Hematopoietic multipotent progenitor cell treated with erythropoietin and hydrocortisone succinate and interleukin-3 and kit ligand, for 6 days (in vitro differentiated cells): ENCODE results near the gene NONO.
"Not testable (repeated sequence)": the region's sequence is repeated elsewhere in the genome, so short reads cannot be mapped to it uniquely, and the experiment has no call there.

Experiments used
- DNase-seq: peaks from one replicate; pipeline ENCODE4 v3.0.0-alpha.2; 2015

The NONO gene

DNA sequence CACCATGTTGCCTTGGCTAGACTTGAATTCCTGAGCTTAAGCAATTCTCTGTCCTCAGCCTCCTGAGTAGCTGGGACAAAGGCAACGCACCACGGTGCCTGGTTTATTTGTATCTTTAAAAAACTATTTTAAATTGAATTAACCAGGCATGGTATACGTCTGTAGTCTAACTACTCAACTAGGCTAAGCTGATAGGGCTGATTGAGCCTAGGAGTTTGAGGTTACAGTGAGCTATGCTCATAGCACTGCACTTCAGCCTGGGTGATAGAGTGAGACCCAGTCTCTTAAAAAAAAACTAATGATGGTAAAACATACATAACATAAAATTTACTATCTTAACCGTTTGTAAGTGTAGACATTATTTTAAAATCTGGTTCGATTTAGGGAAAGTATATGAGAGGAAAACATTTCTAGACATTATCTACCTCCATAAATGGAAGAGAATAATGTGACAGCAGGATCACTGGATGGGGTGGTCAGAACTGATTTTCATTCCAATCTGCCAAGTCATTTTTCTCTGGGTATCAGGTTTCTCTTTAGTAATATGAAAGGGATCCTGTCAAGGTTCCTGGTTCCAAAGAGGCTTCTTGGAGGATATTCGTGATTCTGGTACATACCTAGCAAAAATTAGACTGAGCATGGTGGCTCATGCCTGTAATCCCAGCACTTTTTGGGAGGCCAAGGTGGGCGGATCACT lies 9.4 kb downstream of the NONO start:
- no peak for DNase-seq

GRCh38 chrX:71296806-71297205 lies 13.4 kb downstream of the NONO start:
- DNase-seq, result no peak

DNA sequence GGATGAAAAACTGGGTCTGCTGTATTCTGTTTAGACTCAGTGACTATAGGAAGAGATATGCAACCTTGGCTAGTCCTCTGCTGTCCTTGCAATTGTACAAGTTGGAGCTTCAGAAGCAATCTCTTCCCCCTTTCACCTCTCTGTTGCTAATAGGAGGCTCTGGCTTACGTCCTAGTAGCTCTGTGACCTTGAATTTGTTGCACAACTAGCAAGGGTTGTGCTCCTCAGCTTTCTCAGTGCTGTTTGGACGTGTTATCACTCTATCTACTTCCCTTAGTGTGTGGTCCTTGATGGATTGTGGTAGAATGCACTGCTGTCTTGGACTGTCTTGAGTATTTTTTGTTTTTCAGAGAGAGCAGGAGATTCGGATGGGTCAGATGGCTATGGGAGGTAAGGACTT lies 14.7 kb downstream of the NONO start:
- no peak for DNase-seq

DNA sequence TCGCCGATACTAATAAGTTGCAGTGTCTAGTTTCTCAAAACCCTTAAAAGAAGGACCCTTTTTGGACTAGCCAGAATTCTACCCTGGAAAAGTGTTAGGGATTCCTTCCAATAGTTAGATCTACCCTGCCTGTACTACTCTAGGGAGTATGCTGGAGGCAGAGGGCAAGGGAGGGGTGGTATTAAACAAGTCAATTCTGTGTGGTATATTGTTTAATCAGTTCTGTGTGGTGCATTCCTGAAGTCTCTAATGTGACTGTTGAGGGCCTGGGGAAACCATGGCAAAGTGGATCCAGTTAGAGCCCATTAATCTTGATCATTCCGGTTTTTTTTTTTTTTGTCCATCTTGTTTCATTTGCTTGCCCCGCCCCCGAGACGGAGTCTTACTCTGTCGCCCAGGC lies 16.6 kb downstream of the NONO start:
- not testable (repeated sequence) for DNase-seq

DNA sequence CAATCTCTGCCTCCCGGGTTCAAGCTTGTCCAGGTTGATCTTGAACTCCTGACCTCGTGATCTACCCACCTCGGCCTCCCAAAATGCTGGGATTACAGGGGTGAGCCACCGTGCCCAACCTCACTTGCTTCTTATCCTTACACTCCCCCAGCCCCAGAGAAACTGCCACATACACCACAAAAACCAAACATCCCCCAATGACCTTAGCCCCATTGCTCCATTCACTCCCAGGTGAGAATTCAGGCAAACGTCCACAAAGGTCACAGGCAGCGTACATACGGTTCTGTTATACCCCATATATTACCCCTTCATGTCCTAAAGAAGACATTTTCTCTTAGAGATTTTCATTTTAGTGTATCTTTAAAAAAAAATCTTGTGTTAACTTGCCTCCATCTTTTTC lies 17.1 kb downstream of the NONO start:
- DNase-seq, result not testable (repeated sequence)

GRCh38 chrX:71301195-71301924 lies 17.9 kb downstream of the NONO start, which contains the start of gene ITGB1BP2:
TSS of gene ITGB1BP2 (plus strand) at chrX:71301750. CDS start at chrX:71301807, 57 bp downstream.
- DNase-seq, result no peak

DNA sequence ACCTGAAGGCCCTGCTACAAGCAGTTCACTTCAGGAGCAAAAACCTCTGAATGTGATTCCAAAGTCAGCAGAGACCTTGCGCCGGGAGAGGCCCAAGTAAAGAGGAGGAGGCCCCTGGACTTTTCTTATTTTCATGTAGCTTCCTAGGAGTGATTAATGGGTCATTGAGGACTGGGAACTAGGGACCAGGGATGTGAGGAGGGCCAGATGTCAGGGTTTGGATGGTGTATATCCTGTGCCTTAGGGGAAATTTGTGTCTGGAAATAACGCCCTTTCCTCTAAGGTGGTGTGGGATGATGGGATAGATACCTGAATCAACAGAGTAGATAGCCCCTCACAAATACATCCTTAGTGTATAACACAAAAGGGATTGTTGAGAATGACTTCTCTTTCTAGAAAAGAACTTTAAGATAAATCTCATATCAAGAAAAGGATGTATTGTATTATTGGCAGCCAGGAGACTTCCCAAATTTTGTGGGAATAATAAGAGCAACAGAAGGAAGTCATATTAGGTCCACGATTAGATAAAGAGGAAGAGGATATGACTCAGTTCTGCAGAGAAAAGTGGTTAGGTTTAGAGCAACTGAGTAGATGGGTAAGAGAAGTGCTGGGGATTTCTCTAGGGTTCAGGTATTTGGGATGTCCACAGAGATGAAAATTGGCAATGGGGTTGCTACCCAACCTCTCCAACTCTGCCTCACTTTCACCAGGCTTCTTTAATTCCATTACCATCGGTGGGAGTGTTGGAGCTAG lies 19.2 kb downstream of the NONO start:
- DNase-seq, result no peak

DNA sequence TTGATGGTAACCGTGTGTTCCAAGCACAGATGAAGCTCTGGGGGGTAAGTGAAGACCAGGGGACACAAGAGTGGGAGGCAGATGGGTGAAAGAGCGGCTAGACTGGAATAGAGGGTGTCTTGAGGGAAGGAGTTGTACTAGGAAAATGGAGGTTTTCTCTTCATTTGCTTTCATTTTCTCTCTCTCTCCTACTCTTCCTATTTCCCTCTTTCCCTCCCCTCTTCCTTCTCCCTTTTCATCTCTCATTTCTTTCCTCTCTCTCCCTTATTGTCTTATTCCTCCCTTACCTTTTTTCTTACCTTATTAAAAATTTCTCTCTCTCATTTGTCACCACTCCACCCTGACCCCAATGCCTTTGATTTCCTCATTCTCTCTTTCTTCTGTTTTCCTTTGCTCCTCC lies 21.1 kb downstream of the NONO start:
- DNase-seq, result no peak

- no peak for DNase-seq
Measured at GRCh38 chrX:71315917-71316316, 32.5 kb downstream of the NONO start.

GRCh38 chrX:71316959-71317358 lies 33.5 kb downstream of the NONO start:
- not testable (repeated sequence) for DNase-seq

DNA sequence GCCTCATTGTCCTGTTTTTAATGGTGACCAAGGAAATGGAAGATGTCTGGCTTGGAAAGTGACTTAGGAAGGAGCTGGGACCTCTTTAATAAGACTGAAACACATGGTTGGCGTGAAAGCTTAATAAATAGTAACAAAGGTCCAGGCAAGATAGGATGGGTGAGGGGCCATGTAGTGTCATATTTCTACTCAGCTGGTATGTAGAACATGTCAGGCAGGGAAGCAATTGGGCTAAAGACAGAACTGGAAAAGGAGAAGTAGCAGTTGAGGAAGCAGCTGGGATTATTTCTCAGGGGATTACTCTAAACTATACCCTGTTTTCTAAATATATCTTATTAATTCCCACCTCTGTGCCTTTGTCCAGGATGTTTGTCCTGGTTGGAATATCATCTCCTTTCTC lies 36.7 kb downstream of the NONO start:
- DNase-seq, result peak; percentile 5

DNA sequence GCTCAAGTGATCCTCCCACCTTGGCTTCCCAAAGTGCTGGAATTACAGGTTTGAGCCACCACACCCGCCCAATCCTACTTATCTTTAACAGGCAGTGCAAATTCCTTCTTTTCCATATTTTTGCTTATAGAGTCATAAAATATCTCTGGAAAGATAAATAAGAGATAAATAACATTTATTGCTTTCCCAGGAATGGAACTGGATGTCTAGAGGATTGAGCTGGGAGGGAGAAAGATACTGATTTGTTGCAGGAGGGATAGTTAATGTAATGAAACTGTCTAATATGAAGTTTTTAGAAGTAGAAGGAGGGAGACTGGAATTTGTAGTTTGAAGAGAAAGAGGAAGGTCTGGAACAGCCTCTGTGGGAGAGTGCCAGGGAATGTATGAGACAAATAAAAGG lies 38.3 kb downstream of the NONO start:
- no peak for DNase-seq

DNA sequence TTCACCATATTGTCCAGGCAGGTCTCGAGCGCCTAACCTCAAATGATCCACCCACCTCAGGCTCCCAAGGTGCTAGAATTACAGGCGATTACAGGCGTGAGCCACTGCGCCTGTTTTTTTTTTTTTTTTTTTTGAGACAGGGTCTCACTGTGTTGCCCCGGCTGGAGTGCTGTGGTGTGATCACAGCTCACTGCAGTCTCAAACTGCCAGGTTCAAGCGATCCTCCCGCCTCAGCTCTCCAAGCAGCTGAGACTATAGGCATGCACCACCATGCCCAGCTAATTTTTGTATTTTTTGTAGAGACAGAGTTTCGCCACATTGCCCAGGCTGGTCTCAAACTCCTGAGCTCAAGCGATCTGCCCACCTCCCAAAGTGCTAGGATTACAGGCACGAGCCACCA lies 41.0 kb downstream of the NONO start:
- DNase-seq, result not testable (repeated sequence)

DNA sequence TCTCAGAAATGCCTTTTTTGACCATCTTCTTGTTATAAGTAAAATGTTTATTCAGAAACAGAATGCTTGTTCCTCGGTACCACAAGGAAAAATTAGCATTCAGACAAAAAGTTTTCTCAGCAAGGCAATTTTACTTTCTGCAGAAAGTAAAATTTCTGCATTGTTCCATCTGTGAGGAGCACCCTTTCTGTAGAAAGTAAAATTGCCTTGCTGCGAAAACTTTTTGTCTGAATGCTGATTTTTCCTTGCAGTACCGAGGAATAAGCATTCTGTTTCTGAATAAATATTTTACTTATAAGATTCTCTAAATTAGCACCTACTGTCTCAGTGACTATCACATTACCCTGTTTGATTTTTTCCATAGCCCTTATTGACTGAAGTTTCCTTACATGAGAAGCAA lies 43.0 kb downstream of the NONO start:
- DNase-seq, result no peak

- DNase-seq, result not testable (repeated sequence)
Measured at GRCh38 chrX:71349151-71349665, 65.8 kb downstream of the NONO start.

GRCh38 chrX:71349867-71350266 lies 66.4 kb downstream of the NONO start:
- DNase-seq, result not testable (repeated sequence)
